Kidney glomerular epithelial cell (primary cell): ENCODE results near the gene UBL4A.

ENCODE experiments used
- DNase-seq: peaks from one replicate; lab custom pipeline; 2025; lab: John Stamatoyannopoulos, UW

The UBL4A gene

GRCh38 chrX:154482786-154483185 is 3.6 kb downstream of the UBL4A start:
- DNase-seq, result no peak

GRCh38 chrX:154481911-154482601 is 4.4 kb downstream of the UBL4A start:
- DNase-seq, result no peak

GRCh38 chrX:154481195-154481594 is 5.2 kb downstream of the UBL4A start:
- DNase-seq, result no peak

GRCh38 chrX:154478728-154479622 is 7.4 kb downstream of the UBL4A start, which contains the start of gene LAGE3:
TSS of gene LAGE3 (minus strand) at chrX:154479281. CDS start at chrX:154478915, 366 bp downstream.
- peak; percentile 35 for DNase-seq

GRCh38 chrX:154477891-154478477 is 8.4 kb downstream of the UBL4A start:
- no peak for DNase-seq

- no peak for DNase-seq
Observed at GRCh38 chrX:154476821-154477220, 9.6 kb downstream of the UBL4A start.

GRCh38 chrX:154473683-154474082 is 12.7 kb downstream of the UBL4A start:
- no peak for DNase-seq

- DNase-seq, result no peak
Observed at GRCh38 chrX:154472685-154473632, 13.5 kb downstream of the UBL4A start.

- DNase-seq, result no peak
Observed at GRCh38 chrX:154471839-154472684, 14.4 kb downstream of the UBL4A start.

GRCh38 chrX:154470914-154471568 is 15.4 kb downstream of the UBL4A start:
- DNase-seq, result no peak

GRCh38 chrX:154470434-154470833 is 16.0 kb downstream of the UBL4A start:
- DNase-seq, result no peak

- no peak for DNase-seq
Observed at GRCh38 chrX:154469880-154470279, 16.5 kb downstream of the UBL4A start.

- DNase-seq, result no peak
Observed at GRCh38 chrX:154469114-154469513, 17.3 kb downstream of the UBL4A start.

GRCh38 chrX:154468217-154468616 is 18.2 kb downstream of the UBL4A start:
- no peak for DNase-seq

GRCh38 chrX:154467556-154467955 is 18.9 kb downstream of the UBL4A start:
- no peak for DNase-seq

- no peak for DNase-seq
Observed at GRCh38 chrX:154466907-154467306, 19.5 kb downstream of the UBL4A start.

- no peak for DNase-seq
Observed at GRCh38 chrX:154466036-154466435, 20.4 kb downstream of the UBL4A start.

GRCh38 chrX:154465601-154466000 is 20.8 kb downstream of the UBL4A start:
- no peak for DNase-seq

GRCh38 chrX:154464806-154465365 is 21.5 kb downstream of the UBL4A start:
- DNase-seq, result no peak
